ENCODE data around the gene ANKRD42. TPM values are rescaled to one million over a fixed set of nuclear protein-coding genes. Genes with fewer than 3 reads are reported as not detected.

ANKRD42 gene
- total and polyA plus RNA-seq, 9 of the 15 experiments (the other 6 are each of a cell fraction or from before 2014, with no cell fraction given) = 2.8 to 9.1 (median 6.1) TPM

DNA sequence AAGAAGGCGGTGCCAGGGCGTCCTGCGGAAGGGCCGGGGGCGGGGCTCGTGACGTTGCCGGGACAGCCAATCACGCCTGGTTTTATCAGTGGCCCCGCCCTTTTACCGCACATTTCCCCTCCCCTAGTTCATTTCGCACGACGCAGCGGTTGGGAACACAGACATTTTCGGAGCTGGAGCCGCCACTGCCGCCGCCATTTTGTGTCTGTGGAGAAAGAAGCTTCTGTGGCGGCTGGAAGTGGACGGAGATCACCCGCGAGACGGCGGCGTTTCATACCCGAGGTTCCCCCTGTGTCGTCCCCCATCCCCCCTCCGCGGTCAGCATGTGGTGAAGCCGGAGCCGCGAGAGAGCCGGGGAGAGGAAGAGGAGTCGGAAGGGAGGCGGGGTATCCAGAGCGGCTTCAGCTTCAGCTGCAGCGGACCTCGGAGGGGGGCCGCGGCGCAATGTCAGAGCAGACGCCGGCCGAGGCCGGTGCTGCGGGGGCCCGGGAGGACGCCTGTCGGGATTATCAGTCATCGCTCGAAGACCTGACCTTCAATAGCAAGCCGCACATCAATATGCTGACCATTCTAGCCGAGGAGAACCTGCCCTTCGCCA lies 36.4 kb upstream of the ANKRD42 start, which contains the start of gene PCF11 (continued):
- TF ChIP-seq THAP7 (CRISPR knock-in tag; IDR thresholded peaks at IDR 0.05) = no peak
- TF ChIP-seq, protein P1, sequence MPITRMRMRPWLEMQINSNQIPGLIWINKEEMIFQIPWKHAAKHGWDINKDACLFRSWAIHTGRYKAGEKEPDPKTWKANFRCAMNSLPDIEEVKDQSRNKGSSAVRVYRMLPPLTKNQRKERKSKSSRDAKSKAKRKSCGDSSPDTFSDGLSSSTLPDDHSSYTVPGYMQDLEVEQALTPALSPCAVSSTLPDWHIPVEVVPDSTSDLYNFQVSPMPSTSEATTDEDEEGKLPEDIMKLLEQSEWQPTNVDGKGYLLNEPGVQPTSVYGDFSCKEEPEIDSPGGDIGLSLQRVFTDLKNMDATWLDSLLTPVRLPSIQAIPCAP (CRISPR knock-in tag; IDR thresholded peaks at IDR 0.05; ENCODE audit: borderline replicate concordance) = no peak
- no peak for TF ChIP-seq YBX1 (IDR thresholded peaks at IDR 0.05)
- no peak for TF ChIP-seq ZNF551 (CRISPR knock-in tag; IDR thresholded peaks at IDR 0.05)
- no peak for TF ChIP-seq ZNF140 (CRISPR knock-in tag; IDR thresholded peaks at IDR 0.05)
- TF ChIP-seq ZNF263 (CRISPR knock-in tag; IDR thresholded peaks at IDR 0.05; ENCODE audit: borderline replicate concordance) = no peak
- TF ChIP-seq ZFX (CRISPR knock-in tag; IDR thresholded peaks at IDR 0.05) = no peak
- no peak for TF ChIP-seq ZFP36 (IDR thresholded peaks at IDR 0.05; ENCODE audit: low read depth, low read length, partially characterized antibody)
- peak; percentile 60 for TF ChIP-seq KDM5B (IDR thresholded peaks at IDR 0.05; ENCODE audit: insufficient replicate concordance, low read depth, low read length)
- TF ChIP-seq KAT7 (CRISPR knock-in tag; IDR thresholded peaks at IDR 0.05; ENCODE audit: borderline replicate concordance) = no peak
- TF ChIP-seq RBM25 (IDR thresholded peaks at IDR 0.05; ENCODE audit: low read depth, low read length, severe bottlenecking) = no peak
- TF ChIP-seq, protein P2, sequence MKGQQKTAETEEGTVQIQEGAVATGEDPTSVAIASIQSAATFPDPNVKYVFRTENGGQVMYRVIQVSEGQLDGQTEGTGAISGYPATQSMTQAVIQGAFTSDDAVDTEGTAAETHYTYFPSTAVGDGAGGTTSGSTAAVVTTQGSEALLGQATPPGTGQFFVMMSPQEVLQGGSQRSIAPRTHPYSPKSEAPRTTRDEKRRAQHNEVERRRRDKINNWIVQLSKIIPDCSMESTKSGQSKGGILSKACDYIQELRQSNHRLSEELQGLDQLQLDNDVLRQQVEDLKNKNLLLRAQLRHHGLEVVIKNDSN (CRISPR knock-in tag; IDR thresholded peaks at IDR 0.05) = peak; percentile 86
- TF ChIP-seq NFIC (IDR thresholded peaks at IDR 0.05) = peak; percentile 43; the same call in 1 of the 2 replicates
- peak; percentile 97 for TF ChIP-seq POLR2H (tag; IDR thresholded peaks at IDR 0.05; ENCODE audit: low read depth)
- TF ChIP-seq, protein P3, sequence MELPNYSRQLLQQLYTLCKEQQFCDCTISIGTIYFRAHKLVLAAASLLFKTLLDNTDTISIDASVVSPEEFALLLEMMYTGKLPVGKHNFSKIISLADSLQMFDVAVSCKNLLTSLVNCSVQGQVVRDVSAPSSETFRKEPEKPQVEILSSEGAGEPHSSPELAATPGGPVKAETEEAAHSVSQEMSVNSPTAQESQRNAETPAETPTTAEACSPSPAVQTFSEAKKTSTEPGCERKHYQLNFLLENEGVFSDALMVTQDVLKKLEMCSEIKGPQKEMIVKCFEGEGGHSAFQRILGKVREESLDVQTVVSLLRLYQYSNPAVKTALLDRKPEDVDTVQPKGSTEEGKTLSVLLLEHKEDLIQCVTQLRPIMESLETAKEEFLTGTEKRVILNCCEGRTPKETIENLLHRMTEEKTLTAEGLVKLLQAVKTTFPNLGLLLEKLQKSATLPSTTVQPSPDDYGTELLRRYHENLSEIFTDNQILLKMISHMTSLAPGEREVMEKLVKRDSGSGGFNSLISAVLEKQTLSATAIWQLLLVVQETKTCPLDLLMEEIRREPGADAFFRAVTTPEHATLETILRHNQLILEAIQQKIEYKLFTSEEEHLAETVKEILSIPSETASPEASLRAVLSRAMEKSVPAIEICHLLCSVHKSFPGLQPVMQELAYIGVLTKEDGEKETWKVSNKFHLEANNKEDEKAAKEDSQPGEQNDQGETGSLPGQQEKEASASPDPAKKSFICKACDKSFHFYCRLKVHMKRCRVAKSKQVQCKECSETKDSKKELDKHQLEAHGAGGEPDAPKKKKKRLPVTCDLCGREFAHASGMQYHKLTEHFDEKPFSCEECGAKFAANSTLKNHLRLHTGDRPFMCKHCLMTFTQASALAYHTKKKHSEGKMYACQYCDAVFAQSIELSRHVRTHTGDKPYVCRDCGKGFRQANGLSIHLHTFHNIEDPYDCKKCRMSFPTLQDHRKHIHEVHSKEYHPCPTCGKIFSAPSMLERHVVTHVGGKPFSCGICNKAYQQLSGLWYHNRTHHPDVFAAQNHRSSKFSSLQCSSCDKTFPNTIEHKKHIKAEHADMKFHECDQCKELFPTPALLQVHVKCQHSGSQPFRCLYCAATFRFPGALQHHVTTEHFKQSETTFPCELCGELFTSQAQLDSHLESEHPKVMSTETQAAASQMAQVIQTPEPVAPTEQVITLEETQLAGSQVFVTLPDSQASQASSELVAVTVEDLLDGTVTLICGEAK (IDR thresholded peaks at IDR 0.05) = no peak
- TF ChIP-seq, protein P3 (CRISPR knock-in tag; IDR thresholded peaks at IDR 0.05) = no peak
